ENCODE measurements around the gene KHDC1. TPM values are rescaled to one million over a fixed set of nuclear protein-coding genes. Genes with fewer than 3 reads are reported as not detected.
A peak's percentile ranks its signal among the peaks of the same experiment; 100 is the strongest.
"Not testable (repeated sequence)": the region's sequence is repeated elsewhere in the genome, so short reads cannot be mapped to it uniquely, and the experiment has no call there.

The KHDC1 gene
- total and polyA plus RNA-seq, 2 donors (not counting 1 experiment from before 2014, with no cell fraction given) = 5.3 to 5.6 TPM

DNA sequence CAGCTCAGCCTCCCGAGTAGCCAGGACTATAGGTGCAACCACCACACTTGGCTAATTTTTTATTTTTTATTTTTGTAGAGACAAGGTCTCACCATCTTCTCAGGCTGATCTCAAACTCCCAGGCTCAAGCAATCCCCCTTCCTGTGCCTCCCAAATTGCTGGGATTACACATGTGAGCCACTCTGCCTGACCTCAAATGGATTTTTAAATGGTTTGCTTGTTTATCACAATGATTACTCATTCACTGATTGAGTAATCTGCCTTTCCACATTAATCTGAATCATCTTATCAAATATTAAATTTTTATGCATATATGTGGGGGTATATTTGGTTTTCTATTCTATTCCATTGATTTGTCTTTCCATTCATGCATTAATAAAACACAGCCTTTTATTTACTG lies 28.3 kb downstream of the KHDC1 start:
- no peak overlapping the region for H3K4me3 ChIP-seq (replicated peaks in 1 of 4; ENCODE audit: control extremely low read depth in 1 of 4, insufficient read depth in 1 of 4, low read depth in 3 of 4, low read length in 4 of 4)
- DNase-seq (ENCODE audit: low read depth in 2 of 2) = peak; percentile 60 to 79
- TF ChIP-seq, protein P1, sequence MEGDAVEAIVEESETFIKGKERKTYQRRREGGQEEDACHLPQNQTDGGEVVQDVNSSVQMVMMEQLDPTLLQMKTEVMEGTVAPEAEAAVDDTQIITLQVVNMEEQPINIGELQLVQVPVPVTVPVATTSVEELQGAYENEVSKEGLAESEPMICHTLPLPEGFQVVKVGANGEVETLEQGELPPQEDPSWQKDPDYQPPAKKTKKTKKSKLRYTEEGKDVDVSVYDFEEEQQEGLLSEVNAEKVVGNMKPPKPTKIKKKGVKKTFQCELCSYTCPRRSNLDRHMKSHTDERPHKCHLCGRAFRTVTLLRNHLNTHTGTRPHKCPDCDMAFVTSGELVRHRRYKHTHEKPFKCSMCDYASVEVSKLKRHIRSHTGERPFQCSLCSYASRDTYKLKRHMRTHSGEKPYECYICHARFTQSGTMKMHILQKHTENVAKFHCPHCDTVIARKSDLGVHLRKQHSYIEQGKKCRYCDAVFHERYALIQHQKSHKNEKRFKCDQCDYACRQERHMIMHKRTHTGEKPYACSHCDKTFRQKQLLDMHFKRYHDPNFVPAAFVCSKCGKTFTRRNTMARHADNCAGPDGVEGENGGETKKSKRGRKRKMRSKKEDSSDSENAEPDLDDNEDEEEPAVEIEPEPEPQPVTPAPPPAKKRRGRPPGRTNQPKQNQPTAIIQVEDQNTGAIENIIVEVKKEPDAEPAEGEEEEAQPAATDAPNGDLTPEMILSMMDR (conservative IDR thresholded peaks at IDR 0.05 in 1 of 2, IDR thresholded peaks at IDR 0.05 in 1 of 2; ENCODE audit: low read depth in 1 of 2, low read length in 2 of 2) = no peak
- no peak for TF ChIP-seq EZH2 (IDR thresholded peaks at IDR 0.05; ENCODE audit: low read length, missing control alignments)
- no peaks in the 10 kb centered on the region for H3K9me3 ChIP-seq (ENCODE audit: control insufficient read depth, insufficient read depth, low read depth, low read length)
- no peak overlapping the region for H3K4me2 ChIP-seq (ENCODE audit: extremely low read depth, insufficient read depth, low read length)
- H2AFZ ChIP-seq (ENCODE audit: low read length) = no peak overlapping the region
- H3K36me3 ChIP-seq (ENCODE audit: control insufficient read depth, insufficient read depth, low read length) = no peaks in the 10 kb centered on the region
- H3K4me1 ChIP-seq (ENCODE audit: control insufficient read depth, extremely low read depth, insufficient read depth, low read length) = peaks cover 9% of the 10 kb centered on the region
- no peak overlapping the region for H3K9ac ChIP-seq (ENCODE audit: insufficient read depth, low read length)
- H3K27me3 ChIP-seq (ENCODE audit: control insufficient read depth, insufficient read depth, low read length) = no peaks in the 10 kb centered on the region
- no peaks in the 10 kb centered on the region for H3K79me2 ChIP-seq (ENCODE audit: control insufficient read depth, insufficient read depth, low read length)
- no peaks in the 10 kb centered on the region for H4K20me1 ChIP-seq (ENCODE audit: control insufficient read depth, extremely low read depth, insufficient read depth, low read length)
- peak overlapping the region; percentile 51 for H3K27ac ChIP-seq (ENCODE audit: insufficient read depth, low read length)

DNA sequence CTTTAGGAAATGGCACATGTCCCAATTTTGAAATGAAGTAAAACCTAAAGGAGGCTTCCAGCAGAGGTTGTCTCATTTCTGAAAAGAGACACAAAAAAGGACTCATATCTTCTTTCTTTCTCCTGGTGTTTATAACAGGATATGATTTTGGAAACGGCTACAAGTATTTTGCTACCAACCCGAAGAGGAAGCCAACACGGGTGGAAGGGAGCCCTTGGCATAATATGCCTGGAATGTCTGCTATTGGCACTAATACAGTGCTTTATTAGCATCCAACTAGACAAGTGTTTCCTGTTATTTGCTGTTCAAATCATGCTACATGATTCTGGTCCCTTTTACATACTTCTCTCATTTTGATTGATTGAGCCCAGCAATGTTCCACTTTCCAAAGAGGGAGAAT lies 29.0 kb downstream of the KHDC1 start:
- not testable (repeated sequence) for H3K4me1 ChIP-seq (ENCODE audit: control insufficient read depth, extremely low read depth, insufficient read depth, low read length); H3K79me2 ChIP-seq (ENCODE audit: control insufficient read depth, insufficient read depth, low read length); H3K36me3 ChIP-seq (ENCODE audit: control insufficient read depth, insufficient read depth, low read length); H2AFZ ChIP-seq (ENCODE audit: low read length); H3K4me3 ChIP-seq (replicated peaks in 1 of 4; ENCODE audit: control extremely low read depth in 1 of 4, insufficient read depth in 1 of 4, low read depth in 3 of 4, low read length in 4 of 4); H4K20me1 ChIP-seq (ENCODE audit: control insufficient read depth, extremely low read depth, insufficient read depth, low read length); H3K27me3 ChIP-seq (ENCODE audit: control insufficient read depth, insufficient read depth, low read length); H3K9me3 ChIP-seq (ENCODE audit: control insufficient read depth, insufficient read depth, low read depth, low read length); H3K9ac ChIP-seq (ENCODE audit: insufficient read depth, low read length)
- H3K4me2 ChIP-seq (ENCODE audit: extremely low read depth, insufficient read depth, low read length) = peak overlapping the region; percentile 51
- peak overlapping the region; percentile 51 for H3K27ac ChIP-seq (ENCODE audit: insufficient read depth, low read length)
- peak in 1 of 2 donors; percentile 6 for DNase-seq (ENCODE audit: low read depth in 2 of 2)

DNA sequence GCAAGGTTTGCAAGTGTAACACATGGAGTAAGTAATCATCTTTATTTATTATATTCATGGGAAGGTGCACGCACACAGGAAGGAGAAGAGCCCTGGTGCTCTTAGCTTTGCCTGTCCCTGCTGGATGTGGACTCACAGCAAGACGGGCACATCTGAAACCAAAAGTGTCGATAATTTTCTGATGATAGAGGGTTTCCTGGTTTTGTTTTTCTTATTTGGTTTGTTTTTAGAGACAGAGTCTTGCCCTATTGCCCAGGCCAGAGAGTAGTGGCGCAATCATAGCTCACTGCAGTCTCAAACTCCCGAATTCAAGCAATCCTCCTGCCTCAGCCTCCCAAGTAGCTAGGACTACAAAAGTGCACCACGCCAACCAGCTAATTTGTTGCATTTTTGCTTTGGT lies 29.9 kb downstream of the KHDC1 start:
- Histone ChIP-seq H2AFZ (ENCODE audit: low read length) (no peak overlapping the region), H3K79me2 (ENCODE audit: control insufficient read depth, insufficient read depth, low read length) (no peaks in the 10 kb centered on the region), H3K4me3 (replicated peaks in 1 of 4; ENCODE audit: control extremely low read depth in 1 of 4, insufficient read depth in 1 of 4, low read depth in 3 of 4, low read length in 4 of 4) (no peak overlapping the region), H3K4me2 (ENCODE audit: extremely low read depth, insufficient read depth, low read length) (no peak overlapping the region), H3K9ac (ENCODE audit: insufficient read depth, low read length) (no peak overlapping the region), H4K20me1 (ENCODE audit: control insufficient read depth, extremely low read depth, insufficient read depth, low read length) (no peaks in the 10 kb centered on the region), H3K9me3 (ENCODE audit: control insufficient read depth, insufficient read depth, low read depth, low read length) (no peaks in the 10 kb centered on the region), H3K27me3 (ENCODE audit: control insufficient read depth, insufficient read depth, low read length) (no peaks in the 10 kb centered on the region), H3K4me1 (ENCODE audit: control insufficient read depth, extremely low read depth, insufficient read depth, low read length) (peaks cover 9% of the 10 kb centered on the region), H3K36me3 (ENCODE audit: control insufficient read depth, insufficient read depth, low read length) (no peaks in the 10 kb centered on the region), H3K27ac (ENCODE audit: insufficient read depth, low read length) (no peak overlapping the region)
- TF ChIP-seq, protein P1 (conservative IDR thresholded peaks at IDR 0.05 in 1 of 2, IDR thresholded peaks at IDR 0.05 in 1 of 2; ENCODE audit: low read depth in 1 of 2, low read length in 2 of 2) = no peak
- no peak for TF ChIP-seq EZH2 (IDR thresholded peaks at IDR 0.05; ENCODE audit: low read length, missing control alignments)
- DNase-seq (ENCODE audit: low read depth in 2 of 2) = no peak

Measured in fibroblast of lung (primary cell).